ENCODE data around the gene MRPS12.

GRCh38 chr19:38946229-38947010 lies 15.7 kb downstream of the MRPS12 start:
- no peak for TF ChIP-seq EP300 (IDR thresholded peaks at IDR 0.05)
- no peak for TF ChIP-seq POLR2A (IDR thresholded peaks at IDR 0.05)

Measured in tibial nerve (tissue), 3 donors.